Erythroblast (primary cell): ENCODE data around the gene RORC.
A peak's percentile ranks its signal among the peaks of the same experiment; 100 is the strongest.

Experiments used
- DNase-seq, 2 experiments: peaks; one replicate each; lab custom pipeline; 2025; lab: John Stamatoyannopoulos, UW
- GATA1 ChIP-seq: IDR thresholded peaks from 2 replicates; pipeline ENCODE4 v1.6.1; 2011; ENCODE audit warnings: low read depth, mild to moderate bottlenecking, control low read depth, low read length, moderate library complexity
- POLR2A ChIP-seq: IDR thresholded peaks from 2 replicates; pipeline ENCODE4 v1.6.1; 2011; ENCODE audit warnings: mild to moderate bottlenecking, low read length

RORC gene

GRCh38 chr1:151858030-151858746 lies 26.6 kb upstream of the RORC start:
- DNase-seq = no peak
- TF ChIP-seq POLR2A (no peak), GATA1 (no peak)

GRCh38 chr1:151855933-151856332 lies 24.3 kb upstream of the RORC start:
- TF ChIP-seq GATA1 (no peak), POLR2A (no peak)
- DNase-seq = peak; percentile 59 to 60

- peak; percentile 58 to 67 for DNase-seq
These were observed 23.9 kb upstream of the RORC start for GRCh38 chr1:151855516-151855915.

GRCh38 chr1:151854658-151855057 lies 23.1 kb upstream of the RORC start:
- TF ChIP-seq POLR2A = no peak
- no peak for TF ChIP-seq GATA1
- no peak for DNase-seq

- peak; percentile 56 to 62 for DNase-seq
- TF ChIP-seq POLR2A (no peak), GATA1 (no peak)
These were observed 21.9 kb upstream of the RORC start, which contains the start of gene THEM5 for GRCh38 chr1:151853411-151853943. Gene THEM5 (minus strand): TSS chr1:151853712. CDS start chr1:151853565, 147 bp downstream.

- no peak for TF ChIP-seq GATA1
- TF ChIP-seq POLR2A = no peak
- DNase-seq = no peak
These were observed 21.1 kb upstream of the RORC start for GRCh38 chr1:151852733-151853132.

- no peak for DNase-seq
- no peak for TF ChIP-seq POLR2A
- no peak for TF ChIP-seq GATA1
These were observed 20.3 kb upstream of the RORC start for GRCh38 chr1:151851886-151852285.

- no peak for DNase-seq
- TF ChIP-seq GATA1 (no peak), POLR2A (no peak)
These were observed 18.3 kb upstream of the RORC start for GRCh38 chr1:151849871-151850270.

- no peak for DNase-seq
- no peak for TF ChIP-seq GATA1
- TF ChIP-seq POLR2A = no peak
These were observed 17.5 kb upstream of the RORC start for GRCh38 chr1:151849126-151849525.

GRCh38 chr1:151847867-151848596 lies 16.4 kb upstream of the RORC start:
- no peak for DNase-seq
- TF ChIP-seq POLR2A = no peak
- no peak for TF ChIP-seq GATA1

GRCh38 chr1:151846686-151847237 lies 15.2 kb upstream of the RORC start:
- no peak for DNase-seq
- no peak for TF ChIP-seq GATA1
- TF ChIP-seq POLR2A = no peak

- DNase-seq = no peak
- TF ChIP-seq POLR2A (no peak), GATA1 (no peak)
These were observed 14.5 kb upstream of the RORC start for GRCh38 chr1:151846062-151846568.

- no peak for DNase-seq
- no peak for TF ChIP-seq POLR2A
- no peak for TF ChIP-seq GATA1
These were observed 11.8 kb upstream of the RORC start for GRCh38 chr1:151843398-151843797.

- no peak for DNase-seq
- TF ChIP-seq POLR2A (no peak), GATA1 (no peak)
These were observed 9.5 kb upstream of the RORC start for GRCh38 chr1:151841141-151841540.
